CD1c-positive myeloid dendritic cell (primary cell): ENCODE results near the gene PQBP1.
"Not testable (repeated sequence)": the region's sequence is repeated elsewhere in the genome, so short reads cannot be mapped to it uniquely, and the experiment has no call there.

ENCODE experiments used
- DNase-seq: peaks from one replicate; pipeline ENCODE4 v3.0.0-alpha.2; 2016; ENCODE audit errors: extremely low spot score

The PQBP1 gene

GRCh38 chrX:48897625-48898306 lies at the start of gene PQBP1, which contains the start of gene TIMM17B:
Gene PQBP1 (plus strand): TSS chrX:48897930. CDS start chrX:48898510, 580 bp downstream.
Gene TIMM17B (minus strand): TSS chrX:48897768. CDS start chrX:48897749, 19 bp downstream.
- peak; percentile 94 for DNase-seq

- DNase-seq, result no peak
Measured at GRCh38 chrX:48848847-48849246, 48.9 kb upstream of the PQBP1 start.

- no peak for DNase-seq
Measured at GRCh38 chrX:48852857-48853256, 44.9 kb upstream of the PQBP1 start.

GRCh38 chrX:48853494-48853893 lies 44.2 kb upstream of the PQBP1 start:
- not testable (repeated sequence) for DNase-seq

GRCh38 chrX:48854121-48854804 lies 43.5 kb upstream of the PQBP1 start:
- not testable (repeated sequence) for DNase-seq

GRCh38 chrX:48854898-48855297 lies 42.8 kb upstream of the PQBP1 start:
- no peak for DNase-seq

- DNase-seq, result no peak
Measured at GRCh38 chrX:48864210-48864609, 33.5 kb upstream of the PQBP1 start.

GRCh38 chrX:48872017-48872416 lies 25.7 kb upstream of the PQBP1 start:
- DNase-seq, result not testable (repeated sequence)

- peak; percentile 33 for DNase-seq
Measured at GRCh38 chrX:48876944-48877343, 20.8 kb upstream of the PQBP1 start.

- no peak for DNase-seq
Measured at GRCh38 chrX:48883729-48884128, 14.0 kb upstream of the PQBP1 start.

- DNase-seq, result not testable (repeated sequence)
Measured at GRCh38 chrX:48886586-48886985, 11.1 kb upstream of the PQBP1 start.

GRCh38 chrX:48890296-48890925 lies 7.3 kb upstream of the PQBP1 start:
- DNase-seq, result no peak

- no peak for DNase-seq
Measured at GRCh38 chrX:48890934-48891401, 6.8 kb upstream of the PQBP1 start.

GRCh38 chrX:48891402-48892288 lies 6.1 kb upstream of the PQBP1 start:
- DNase-seq, result peak; percentile 85

GRCh38 chrX:48892896-48893295 lies 4.8 kb upstream of the PQBP1 start:
- no peak for DNase-seq

GRCh38 chrX:48893556-48894348 lies 4.0 kb upstream of the PQBP1 start:
- no peak for DNase-seq

GRCh38 chrX:48894891-48895290 lies 2.8 kb upstream of the PQBP1 start:
- no peak for DNase-seq

GRCh38 chrX:48896611-48897011 lies 1.1 kb upstream of the PQBP1 start:
- no peak for DNase-seq

GRCh38 chrX:48897157-48897624 lies 539 bp upstream of the PQBP1 start:
- DNase-seq, result peak; percentile 73

- DNase-seq, result no peak
Measured at GRCh38 chrX:48899078-48899410, 1.3 kb downstream of the PQBP1 start.

GRCh38 chrX:48901069-48901468 lies 3.3 kb downstream of the PQBP1 start:
- DNase-seq, result no peak
